ENCODE measurements around the gene IL33.

DNA sequence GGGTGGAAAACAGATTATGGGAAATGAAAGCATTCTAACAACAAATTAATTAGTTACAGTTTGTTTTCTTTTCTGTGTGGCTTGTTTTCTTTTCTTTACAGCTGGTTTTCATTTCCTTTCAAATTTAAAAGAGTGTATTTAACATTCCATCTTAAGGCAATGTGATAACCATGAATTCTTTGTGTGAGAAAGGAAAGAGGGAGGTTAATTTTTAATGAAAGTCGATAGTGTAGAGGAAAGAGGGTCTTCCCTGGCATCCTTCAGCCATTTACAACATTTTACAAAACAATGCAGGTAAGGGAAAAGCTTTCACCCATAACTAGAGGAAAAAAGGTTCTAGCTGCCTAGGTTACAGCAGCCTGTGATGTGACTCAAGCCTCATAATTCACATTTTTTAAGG, 43.9 kb upstream of the IL33 start:
- TF ChIP-seq, protein P1, sequence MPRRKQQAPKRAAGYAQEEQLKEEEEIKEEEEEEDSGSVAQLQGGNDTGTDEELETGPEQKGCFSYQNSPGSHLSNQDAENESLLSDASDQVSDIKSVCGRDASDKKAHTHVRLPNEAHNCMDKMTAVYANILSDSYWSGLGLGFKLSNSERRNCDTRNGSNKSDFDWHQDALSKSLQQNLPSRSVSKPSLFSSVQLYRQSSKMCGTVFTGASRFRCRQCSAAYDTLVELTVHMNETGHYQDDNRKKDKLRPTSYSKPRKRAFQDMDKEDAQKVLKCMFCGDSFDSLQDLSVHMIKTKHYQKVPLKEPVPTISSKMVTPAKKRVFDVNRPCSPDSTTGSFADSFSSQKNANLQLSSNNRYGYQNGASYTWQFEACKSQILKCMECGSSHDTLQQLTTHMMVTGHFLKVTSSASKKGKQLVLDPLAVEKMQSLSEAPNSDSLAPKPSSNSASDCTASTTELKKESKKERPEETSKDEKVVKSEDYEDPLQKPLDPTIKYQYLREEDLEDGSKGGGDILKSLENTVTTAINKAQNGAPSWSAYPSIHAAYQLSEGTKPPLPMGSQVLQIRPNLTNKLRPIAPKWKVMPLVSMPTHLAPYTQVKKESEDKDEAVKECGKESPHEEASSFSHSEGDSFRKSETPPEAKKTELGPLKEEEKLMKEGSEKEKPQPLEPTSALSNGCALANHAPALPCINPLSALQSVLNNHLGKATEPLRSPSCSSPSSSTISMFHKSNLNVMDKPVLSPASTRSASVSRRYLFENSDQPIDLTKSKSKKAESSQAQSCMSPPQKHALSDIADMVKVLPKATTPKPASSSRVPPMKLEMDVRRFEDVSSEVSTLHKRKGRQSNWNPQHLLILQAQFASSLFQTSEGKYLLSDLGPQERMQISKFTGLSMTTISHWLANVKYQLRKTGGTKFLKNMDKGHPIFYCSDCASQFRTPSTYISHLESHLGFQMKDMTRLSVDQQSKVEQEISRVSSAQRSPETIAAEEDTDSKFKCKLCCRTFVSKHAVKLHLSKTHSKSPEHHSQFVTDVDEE (CRISPR knock-in tag; IDR thresholded peaks at IDR 0.05), result no peak
- TF ChIP-seq, protein P2, sequence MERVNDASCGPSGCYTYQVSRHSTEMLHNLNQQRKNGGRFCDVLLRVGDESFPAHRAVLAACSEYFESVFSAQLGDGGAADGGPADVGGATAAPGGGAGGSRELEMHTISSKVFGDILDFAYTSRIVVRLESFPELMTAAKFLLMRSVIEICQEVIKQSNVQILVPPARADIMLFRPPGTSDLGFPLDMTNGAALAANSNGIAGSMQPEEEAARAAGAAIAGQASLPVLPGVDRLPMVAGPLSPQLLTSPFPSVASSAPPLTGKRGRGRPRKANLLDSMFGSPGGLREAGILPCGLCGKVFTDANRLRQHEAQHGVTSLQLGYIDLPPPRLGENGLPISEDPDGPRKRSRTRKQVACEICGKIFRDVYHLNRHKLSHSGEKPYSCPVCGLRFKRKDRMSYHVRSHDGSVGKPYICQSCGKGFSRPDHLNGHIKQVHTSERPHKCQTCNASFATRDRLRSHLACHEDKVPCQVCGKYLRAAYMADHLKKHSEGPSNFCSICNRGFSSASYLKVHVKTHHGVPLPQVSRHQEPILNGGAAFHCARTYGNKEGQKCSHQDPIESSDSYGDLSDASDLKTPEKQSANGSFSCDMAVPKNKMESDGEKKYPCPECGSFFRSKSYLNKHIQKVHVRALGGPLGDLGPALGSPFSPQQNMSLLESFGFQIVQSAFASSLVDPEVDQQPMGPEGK (CRISPR knock-in tag; IDR thresholded peaks at IDR 0.05; ENCODE audit: borderline replicate concordance), result no peak
- TF ChIP-seq ESRRG (CRISPR knock-in tag; IDR thresholded peaks at IDR 0.05) (no peak), ARNTL (CRISPR knock-in tag; IDR thresholded peaks at IDR 0.05; ENCODE audit: borderline replicate concordance, low read depth) (no peak), ZC3H10 (CRISPR knock-in tag; IDR thresholded peaks at IDR 0.05) (no peak), ZFP30 (CRISPR knock-in tag; IDR thresholded peaks at IDR 0.05) (no peak), BACH2 (CRISPR knock-in tag; IDR thresholded peaks at IDR 0.05; ENCODE audit: borderline replicate concordance) (no peak)
- TF ChIP-seq, protein P3, sequence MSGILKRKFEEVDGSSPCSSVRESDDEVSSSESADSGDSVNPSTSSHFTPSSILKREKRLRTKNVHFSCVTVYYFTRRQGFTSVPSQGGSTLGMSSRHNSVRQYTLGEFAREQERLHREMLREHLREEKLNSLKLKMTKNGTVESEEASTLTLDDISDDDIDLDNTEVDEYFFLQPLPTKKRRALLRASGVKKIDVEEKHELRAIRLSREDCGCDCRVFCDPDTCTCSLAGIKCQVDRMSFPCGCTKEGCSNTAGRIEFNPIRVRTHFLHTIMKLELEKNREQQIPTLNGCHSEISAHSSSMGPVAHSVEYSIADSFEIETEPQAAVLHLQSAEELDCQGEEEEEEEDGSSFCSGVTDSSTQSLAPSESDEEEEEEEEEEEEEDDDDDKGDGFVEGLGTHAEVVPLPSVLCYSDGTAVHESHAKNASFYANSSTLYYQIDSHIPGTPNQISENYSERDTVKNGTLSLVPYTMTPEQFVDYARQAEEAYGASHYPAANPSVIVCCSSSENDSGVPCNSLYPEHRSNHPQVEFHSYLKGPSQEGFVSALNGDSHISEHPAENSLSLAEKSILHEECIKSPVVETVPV (CRISPR knock-in tag; IDR thresholded peaks at IDR 0.05), result no peak
- TF ChIP-seq, protein P4, sequence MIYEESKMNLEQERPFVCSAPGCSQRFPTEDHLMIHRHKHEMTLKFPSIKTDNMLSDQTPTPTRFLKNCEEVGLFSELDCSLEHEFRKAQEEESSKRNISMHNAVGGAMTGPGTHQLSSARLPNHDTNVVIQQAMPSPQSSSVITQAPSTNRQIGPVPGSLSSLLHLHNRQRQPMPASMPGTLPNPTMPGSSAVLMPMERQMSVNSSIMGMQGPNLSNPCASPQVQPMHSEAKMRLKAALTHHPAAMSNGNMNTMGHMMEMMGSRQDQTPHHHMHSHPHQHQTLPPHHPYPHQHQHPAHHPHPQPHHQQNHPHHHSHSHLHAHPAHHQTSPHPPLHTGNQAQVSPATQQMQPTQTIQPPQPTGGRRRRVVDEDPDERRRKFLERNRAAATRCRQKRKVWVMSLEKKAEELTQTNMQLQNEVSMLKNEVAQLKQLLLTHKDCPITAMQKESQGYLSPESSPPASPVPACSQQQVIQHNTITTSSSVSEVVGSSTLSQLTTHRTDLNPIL (CRISPR knock-in tag; IDR thresholded peaks at IDR 0.05; ENCODE audit: low read depth), result no peak
- TF ChIP-seq, protein P5, sequence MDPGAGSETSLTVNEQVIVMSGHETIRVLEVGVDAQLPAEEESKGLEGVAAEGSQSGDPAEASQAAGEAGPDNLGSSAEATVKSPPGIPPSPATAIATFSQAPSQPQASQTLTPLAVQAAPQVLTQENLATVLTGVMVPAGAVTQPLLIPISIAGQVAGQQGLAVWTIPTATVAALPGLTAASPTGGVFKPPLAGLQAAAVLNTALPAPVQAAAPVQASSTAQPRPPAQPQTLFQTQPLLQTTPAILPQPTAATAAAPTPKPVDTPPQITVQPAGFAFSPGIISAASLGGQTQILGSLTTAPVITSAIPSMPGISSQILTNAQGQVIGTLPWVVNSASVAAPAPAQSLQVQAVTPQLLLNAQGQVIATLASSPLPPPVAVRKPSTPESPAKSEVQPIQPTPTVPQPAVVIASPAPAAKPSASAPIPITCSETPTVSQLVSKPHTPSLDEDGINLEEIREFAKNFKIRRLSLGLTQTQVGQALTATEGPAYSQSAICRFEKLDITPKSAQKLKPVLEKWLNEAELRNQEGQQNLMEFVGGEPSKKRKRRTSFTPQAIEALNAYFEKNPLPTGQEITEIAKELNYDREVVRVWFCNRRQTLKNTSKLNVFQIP (CRISPR knock-in tag; IDR thresholded peaks at IDR 0.05; ENCODE audit: borderline replicate concordance, low read depth), result no peak

Measured in SK-N-SH treated with all-trans-retinoic acid at 6 μM for 48 hours (cell line).